Gastroesophageal sphincter (tissue), 3 donors: Measurements from ENCODE around the gene ARHGAP44.

ENCODE experiments used
- POLR2A ChIP-seq, 2 donors: fragments of 450-650 bp; IDR thresholded peaks; one replicate each; pipeline ENCODE4 v1.6.1; 2017; ENCODE audit warnings: antibody characterized with exemption in 2 of 2, mild to moderate bottlenecking in 2 of 2, moderate library complexity in 1 of 2
- TF ChIP-seq, protein P1 (sequence below), 4 experiments: fragments of 200-600 bp in 2 of 4; fragments of 450-650 bp in 2 of 4; sonication (generic) in 1 of 4; IDR thresholded peaks; one replicate each; pipeline ENCODE4 v1.5.1; 2017 to 2019; ENCODE audit warnings: antibody characterized with exemption in 4 of 4, mild to moderate bottlenecking in 2 of 4, moderate library complexity in 2 of 4

- TF ChIP-seq, protein P1, sequence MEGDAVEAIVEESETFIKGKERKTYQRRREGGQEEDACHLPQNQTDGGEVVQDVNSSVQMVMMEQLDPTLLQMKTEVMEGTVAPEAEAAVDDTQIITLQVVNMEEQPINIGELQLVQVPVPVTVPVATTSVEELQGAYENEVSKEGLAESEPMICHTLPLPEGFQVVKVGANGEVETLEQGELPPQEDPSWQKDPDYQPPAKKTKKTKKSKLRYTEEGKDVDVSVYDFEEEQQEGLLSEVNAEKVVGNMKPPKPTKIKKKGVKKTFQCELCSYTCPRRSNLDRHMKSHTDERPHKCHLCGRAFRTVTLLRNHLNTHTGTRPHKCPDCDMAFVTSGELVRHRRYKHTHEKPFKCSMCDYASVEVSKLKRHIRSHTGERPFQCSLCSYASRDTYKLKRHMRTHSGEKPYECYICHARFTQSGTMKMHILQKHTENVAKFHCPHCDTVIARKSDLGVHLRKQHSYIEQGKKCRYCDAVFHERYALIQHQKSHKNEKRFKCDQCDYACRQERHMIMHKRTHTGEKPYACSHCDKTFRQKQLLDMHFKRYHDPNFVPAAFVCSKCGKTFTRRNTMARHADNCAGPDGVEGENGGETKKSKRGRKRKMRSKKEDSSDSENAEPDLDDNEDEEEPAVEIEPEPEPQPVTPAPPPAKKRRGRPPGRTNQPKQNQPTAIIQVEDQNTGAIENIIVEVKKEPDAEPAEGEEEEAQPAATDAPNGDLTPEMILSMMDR (IDR thresholded peaks at IDR 0.05), result no peak
- no peak for TF ChIP-seq POLR2A (IDR thresholded peaks at IDR 0.05)
Measured at GRCh38 chr17:12990041-12990808, 200.9 kb downstream of the ARHGAP44 start.
